ENCODE results near the gene SLC39A10. TPM values are rescaled to one million over a fixed set of nuclear protein-coding genes. Genes with fewer than 3 reads are reported as not detected.

SLC39A10 gene
- total and polyA plus RNA-seq, 10 of the 15 experiments (the other 5 are each of a cell fraction or from before 2014, with no cell fraction given), result 2.0 to 23.6 (median 7.9) TPM

DNA sequence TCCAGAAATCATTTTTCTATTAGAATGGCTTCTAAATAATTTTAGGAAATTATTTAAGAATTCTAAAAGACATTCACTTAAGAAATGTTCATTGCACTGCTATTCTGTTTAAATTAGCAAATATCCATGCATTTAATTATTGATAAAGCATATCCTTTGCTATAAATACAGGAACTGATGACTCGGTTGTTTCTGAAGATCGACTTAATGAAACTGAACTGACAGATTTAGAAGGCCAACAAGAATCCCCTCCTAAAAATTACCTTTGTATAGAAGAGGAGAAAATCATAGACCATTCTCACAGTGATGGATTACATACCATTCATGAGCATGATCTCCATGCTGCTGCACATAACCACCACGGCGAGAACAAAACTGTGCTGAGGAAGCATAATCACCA lies 59.4 kb downstream of the SLC39A10 start (continued):
- no peak for TF ChIP-seq SPI1 (IDR thresholded peaks at IDR 0.05; ENCODE audit: borderline replicate concordance, insufficient read depth, low read depth, low read length)
- no peak for TF ChIP-seq SIX5 (IDR thresholded peaks at IDR 0.05; ENCODE audit: low read depth, low read length, severe bottlenecking)
- no peak for TF ChIP-seq MEF2A (IDR thresholded peaks at IDR 0.05; ENCODE audit: insufficient read depth, low read depth, low read length)

DNA sequence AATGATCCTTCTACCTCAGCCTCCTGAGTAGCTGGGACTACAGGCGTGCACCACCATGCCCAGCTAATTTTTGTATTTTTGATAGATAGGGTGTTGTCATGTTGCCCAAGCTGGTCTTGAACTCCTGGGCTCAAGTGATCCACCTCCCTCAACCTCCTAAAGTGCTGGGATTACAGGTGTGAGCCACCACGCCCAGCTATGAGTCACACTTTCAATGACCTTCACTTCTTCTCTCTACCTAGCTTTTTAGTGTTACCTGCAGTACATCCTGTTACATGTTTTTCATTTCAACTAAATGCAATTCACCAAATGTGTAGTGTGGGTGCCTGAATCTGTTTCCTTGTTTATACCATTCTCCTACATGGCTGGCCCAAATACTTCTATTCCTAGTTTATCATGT lies 64.0 kb downstream of the SLC39A10 start:
- ChIA-PET POLR2A (no interaction called here), CTCF (interaction anchor here (0.7 kb wide), 1 partner anchor 843 kb away, joined by 3 read pairs; no protein-coding TSS in a partner anchor), RAD21 (ENCODE audit: unreplicated experiment) (no interaction called here), SMC1A (ENCODE audit: uncharacterized antibody, unreplicated experiment) (no interaction called here)
- in situ Hi-C loops (cut with MboI) (no loop called here), intact Hi-C loops (cut with micrococcal nuclease; ENCODE audit: unreplicated experiment) (no loop called here)
- 93% methylated on average over 2 of the region's 2 CpGs for WGBS (ENCODE audit: insufficient coverage, insufficient replicate concordance, low lambda C conversion rate, missing lambda C conversion rate)
- no peak for ATAC-seq
- no peaks in the 10 kb centered on the region for H3K9me3 ChIP-seq (replicated peaks; ENCODE audit: control insufficient read depth, insufficient read depth, low read length)
- no peak overlapping the region for H3K4me3 ChIP-seq
- H3K27ac ChIP-seq (ENCODE audit: control insufficient read depth, insufficient read depth), result no peak overlapping the region
- BruUV-seq (replicated peaks), result no TSS peak
- H2AFZ ChIP-seq (ENCODE audit: control insufficient read depth, low read depth, low read length), result no peak overlapping the region
- no peak for DNase-seq (ENCODE audit: low read depth, low spot score)
- H4K20me1 ChIP-seq (ENCODE audit: control insufficient read depth, insufficient read depth), result no peaks in the 10 kb centered on the region
- no peak overlapping the region for H3K9ac ChIP-seq (ENCODE audit: control insufficient read depth, insufficient read depth, low read length)
- no peaks in the 10 kb centered on the region for H3K4me1 ChIP-seq (ENCODE audit: control insufficient read depth, insufficient read depth, low read length)
- no peak for FAIRE-seq
- no peaks in the 10 kb centered on the region for H3K79me2 ChIP-seq (ENCODE audit: control insufficient read depth, insufficient read depth, low read length)
- H3K27me3 ChIP-seq (replicated peaks in 1 of 2; ENCODE audit: control insufficient read depth in 2 of 2, insufficient read depth in 2 of 2, low read length in 1 of 2), result no peaks in the 10 kb centered on the region
- H3K4me2 ChIP-seq (ENCODE audit: control insufficient read depth, insufficient read depth), result no peak overlapping the region
- peaks cover 0 to 5% of the 10 kb centered on the region in 2 experiments; a peak in 2 of 4 replicates for H3K36me3 ChIP-seq (ENCODE audit: control insufficient read depth in 2 of 2, insufficient read depth in 2 of 2, low read length in 1 of 2)
- TF ChIP-seq POU2F2 (IDR thresholded peaks at IDR 0.05; ENCODE audit: borderline replicate concordance, low read depth, low read length) (no peak), POLR2AphosphoS2 (IDR thresholded peaks at IDR 0.05; ENCODE audit: low read depth, low read length) (no peak), MYC (IDR thresholded peaks at IDR 0.05; ENCODE audit: insufficient read depth, insufficient read length, insufficient replicate concordance, low read length, severe bottlenecking) (no peak), FOXK2 (IDR thresholded peaks at IDR 0.05) (no peak), CREB1 (IDR thresholded peaks at IDR 0.05; ENCODE audit: low read depth) (no peak), HDAC2 (IDR thresholded peaks at IDR 0.05) (no peak), TARDBP (IDR thresholded peaks at IDR 0.05; ENCODE audit: borderline replicate concordance) (no peak), BACH1 (IDR thresholded peaks at IDR 0.05; ENCODE audit: borderline replicate concordance) (no peak), SREBF1 (IDR thresholded peaks at IDR 0.05; ENCODE audit: low read length) (no peak), LARP7 (IDR thresholded peaks at IDR 0.05) (no peak)
- TF ChIP-seq, protein P1, sequence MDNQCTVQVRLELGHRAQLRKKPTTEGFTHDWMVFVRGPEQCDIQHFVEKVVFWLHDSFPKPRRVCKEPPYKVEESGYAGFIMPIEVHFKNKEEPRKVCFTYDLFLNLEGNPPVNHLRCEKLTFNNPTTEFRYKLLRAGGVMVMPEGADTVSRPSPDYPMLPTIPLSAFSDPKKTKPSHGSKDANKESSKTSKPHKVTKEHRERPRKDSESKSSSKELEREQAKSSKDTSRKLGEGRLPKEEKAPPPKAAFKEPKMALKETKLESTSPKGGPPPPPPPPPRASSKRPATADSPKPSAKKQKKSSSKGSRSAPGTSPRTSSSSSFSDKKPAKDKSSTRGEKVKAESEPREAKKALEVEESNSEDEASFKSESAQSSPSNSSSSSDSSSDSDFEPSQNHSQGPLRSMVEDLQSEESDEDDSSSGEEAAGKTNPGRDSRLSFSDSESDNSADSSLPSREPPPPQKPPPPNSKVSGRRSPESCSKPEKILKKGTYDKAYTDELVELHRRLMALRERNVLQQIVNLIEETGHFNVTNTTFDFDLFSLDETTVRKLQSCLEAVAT (IDR thresholded peaks at IDR 0.05), result no peak
- TF ChIP-seq, protein P2, sequence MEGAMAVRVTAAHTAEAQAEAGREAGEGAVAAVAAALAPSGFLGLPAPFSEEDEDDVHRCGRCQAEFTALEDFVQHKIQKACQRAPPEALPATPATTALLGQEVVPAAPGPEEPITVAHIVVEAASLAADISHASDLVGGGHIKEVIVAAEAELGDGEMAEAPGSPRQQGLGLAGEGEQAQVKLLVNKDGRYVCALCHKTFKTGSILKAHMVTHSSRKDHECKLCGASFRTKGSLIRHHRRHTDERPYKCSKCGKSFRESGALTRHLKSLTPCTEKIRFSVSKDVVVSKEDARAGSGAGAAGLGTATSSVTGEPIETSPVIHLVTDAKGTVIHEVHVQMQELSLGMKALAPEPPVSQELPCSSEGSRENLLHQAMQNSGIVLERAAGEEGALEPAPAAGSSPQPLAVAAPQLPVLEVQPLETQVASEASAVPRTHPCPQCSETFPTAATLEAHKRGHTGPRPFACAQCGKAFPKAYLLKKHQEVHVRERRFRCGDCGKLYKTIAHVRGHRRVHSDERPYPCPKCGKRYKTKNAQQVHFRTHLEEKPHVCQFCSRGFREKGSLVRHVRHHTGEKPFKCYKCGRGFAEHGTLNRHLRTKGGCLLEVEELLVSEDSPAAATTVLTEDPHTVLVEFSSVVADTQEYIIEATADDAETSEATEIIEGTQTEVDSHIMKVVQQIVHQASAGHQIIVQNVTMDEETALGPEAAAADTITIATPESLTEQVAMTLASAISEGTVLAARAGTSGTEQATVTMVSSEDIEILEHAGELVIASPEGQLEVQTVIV (IDR thresholded peaks at IDR 0.05; ENCODE audit: borderline replicate concordance, partially characterized antibody), result no peak
- TF ChIP-seq, protein P3, sequence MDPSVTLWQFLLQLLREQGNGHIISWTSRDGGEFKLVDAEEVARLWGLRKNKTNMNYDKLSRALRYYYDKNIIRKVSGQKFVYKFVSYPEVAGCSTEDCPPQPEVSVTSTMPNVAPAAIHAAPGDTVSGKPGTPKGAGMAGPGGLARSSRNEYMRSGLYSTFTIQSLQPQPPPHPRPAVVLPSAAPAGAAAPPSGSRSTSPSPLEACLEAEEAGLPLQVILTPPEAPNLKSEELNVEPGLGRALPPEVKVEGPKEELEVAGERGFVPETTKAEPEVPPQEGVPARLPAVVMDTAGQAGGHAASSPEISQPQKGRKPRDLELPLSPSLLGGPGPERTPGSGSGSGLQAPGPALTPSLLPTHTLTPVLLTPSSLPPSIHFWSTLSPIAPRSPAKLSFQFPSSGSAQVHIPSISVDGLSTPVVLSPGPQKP (IDR thresholded peaks at IDR 0.05; ENCODE audit: low read depth, low read length), result no peak

Measured in GM12878 (cell line).